GM12892 (cell line): Measurements from ENCODE around the gene ZMYND8.
"Not testable (repeated sequence)": the region's sequence is repeated elsewhere in the genome, so short reads cannot be mapped to it uniquely, and the experiment has no call there.

Experiments used
- DNase-seq: peaks from one replicate; pipeline ENCODE4 v3.0.0; 2011; ENCODE audit not compliant: insufficient read length
- FAIRE-seq: peaks from 2 replicates; lab custom pipeline; 2011; peaks lifted over from hg19 to GRCh38; lab: Jason Lieb, UNC
- POLR2A ChIP-seq: IDR thresholded peaks from 2 replicates; pipeline ENCODE4 v1.6.1; 2011; ENCODE audit warnings: low read depth, low read length, control low read depth
- POLR2AphosphoS5 ChIP-seq: IDR thresholded peaks from 2 replicates; pipeline ENCODE4 v1.6.1; 2011; ENCODE audit warnings: low read depth, low read length, control low read depth
- TAF1 ChIP-seq: IDR thresholded peaks from 2 replicates; pipeline ENCODE4 v1.6.1; 2011; ENCODE audit warnings: low read depth, mild to moderate bottlenecking, control low read depth, low read length, borderline replicate concordance

The ZMYND8 gene

DNA sequence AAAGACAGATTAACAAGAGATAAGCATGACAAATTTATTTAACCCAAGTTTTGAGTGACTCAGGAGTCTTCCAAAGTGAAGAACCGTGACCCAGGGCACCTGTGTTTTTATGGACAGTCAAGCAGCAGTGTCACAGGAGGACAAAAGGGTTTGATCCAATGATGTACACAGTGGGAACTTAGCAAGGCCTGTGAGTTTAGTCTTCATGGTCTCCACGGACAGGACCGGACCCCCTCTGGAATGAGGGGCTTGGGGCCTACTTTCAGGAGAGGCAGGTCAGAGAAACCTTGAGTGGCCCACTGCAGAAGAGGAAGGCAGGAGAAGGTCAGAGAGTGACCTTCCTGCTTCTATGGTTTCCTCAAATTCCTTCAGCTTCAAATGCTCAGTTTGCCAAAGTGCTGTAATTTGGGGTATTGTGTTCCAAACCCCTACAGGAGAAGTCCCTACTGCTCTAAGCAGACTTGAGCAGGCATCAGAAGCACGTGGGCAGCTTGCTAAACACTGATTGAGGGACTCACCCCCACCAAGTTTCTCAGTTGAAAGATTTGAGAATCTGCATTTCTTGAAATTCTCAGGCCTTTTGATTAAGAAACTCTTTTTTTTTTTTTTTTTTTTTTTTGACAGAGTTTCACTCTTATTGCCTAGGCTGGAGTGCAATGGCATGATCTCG, 26.4 kb upstream of the ZMYND8 start:
- no peak for TF ChIP-seq TAF1
- no peak for TF ChIP-seq POLR2A
- no peak for TF ChIP-seq POLR2AphosphoS5
- DNase-seq (no peak), FAIRE-seq (no peak)

DNA sequence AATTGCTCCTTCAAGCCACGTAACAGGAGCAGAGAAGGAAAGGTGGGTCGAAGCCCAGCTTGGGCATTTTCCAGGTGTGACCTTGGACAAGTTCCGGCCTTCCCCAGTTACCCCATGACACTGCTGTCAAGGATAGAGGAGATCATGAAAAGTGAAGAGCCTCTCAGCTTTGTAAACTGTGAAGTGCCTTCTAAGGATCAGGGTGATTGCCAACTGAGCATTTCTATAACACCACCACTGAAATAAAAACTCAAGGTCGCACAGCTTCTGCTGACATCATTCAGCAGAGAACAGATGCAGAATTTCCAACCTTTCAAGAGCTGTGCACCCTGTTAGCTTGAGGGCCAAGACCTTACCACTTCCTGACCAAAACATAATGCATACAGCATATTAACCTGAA, 24.0 kb upstream of the ZMYND8 start:
- DNase-seq (no peak), FAIRE-seq (no peak)
- TF ChIP-seq TAF1 (no peak), POLR2AphosphoS5 (no peak), POLR2A (no peak)

DNA sequence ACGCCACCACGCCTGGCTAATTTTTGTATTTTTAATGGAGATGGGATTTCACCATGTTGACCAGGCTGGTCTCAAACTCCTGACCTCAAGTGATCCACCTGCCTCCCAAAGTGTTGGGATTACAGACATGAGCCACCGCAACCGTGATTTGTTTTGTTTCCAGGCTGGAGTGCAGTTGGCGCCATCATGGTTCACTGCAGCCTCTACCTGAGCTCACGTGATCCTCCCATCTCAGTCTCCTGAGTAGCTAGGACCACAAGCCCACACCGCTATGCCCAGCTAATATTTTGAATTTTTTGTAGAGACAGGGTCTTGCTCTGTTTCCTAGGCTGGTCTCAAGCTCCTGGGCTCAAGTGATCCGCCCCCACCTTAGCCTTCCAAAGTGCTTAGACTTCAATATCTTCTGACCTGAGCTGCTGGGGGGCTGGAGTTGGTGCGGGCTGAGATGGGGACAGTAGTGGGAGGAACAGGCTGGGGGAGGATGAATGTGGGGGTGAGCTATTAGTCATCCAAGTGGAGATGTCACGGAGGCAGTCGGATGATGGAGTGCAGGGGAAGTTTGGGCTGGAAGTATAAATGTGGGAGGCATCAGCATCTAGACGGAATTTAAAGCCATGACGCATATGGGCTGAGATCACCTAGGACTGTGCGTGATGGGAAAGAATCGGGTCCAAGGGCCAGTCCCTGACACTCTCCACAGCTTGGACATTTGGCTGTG, 23.1 kb upstream of the ZMYND8 start:
- FAIRE-seq, result no peak
- TF ChIP-seq POLR2A, result no peak
- no peak for TF ChIP-seq TAF1
- no peak for TF ChIP-seq POLR2AphosphoS5
- no peak for DNase-seq

DNA sequence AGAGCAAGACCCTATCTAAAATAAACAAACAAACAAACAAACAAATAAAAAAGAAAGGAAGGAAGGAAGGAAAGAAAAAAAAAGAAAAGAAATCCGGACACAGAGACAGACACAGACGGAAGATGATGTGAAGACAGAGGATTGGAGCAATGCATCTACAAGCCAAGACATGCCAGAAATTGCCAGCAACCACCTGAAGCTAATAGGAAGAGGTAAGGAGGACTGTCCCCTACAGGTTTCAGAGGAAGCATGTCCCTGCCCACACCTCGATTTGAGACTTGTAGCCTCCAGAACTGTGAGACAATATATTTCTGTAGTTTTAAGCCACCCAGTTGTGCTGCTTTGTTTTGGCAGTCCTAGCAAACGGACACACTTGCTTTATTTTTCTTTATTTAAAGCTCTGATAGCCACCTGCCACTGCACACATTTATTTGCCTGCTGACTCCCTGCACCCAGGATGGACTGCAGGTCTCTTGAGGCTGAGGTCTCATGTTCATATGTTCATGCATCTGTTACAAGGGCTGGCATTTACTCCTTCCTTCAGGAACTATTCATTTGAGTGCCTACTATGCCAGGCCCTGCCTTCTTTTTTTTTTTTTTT, 20.7 kb upstream of the ZMYND8 start:
- DNase-seq (no peak), FAIRE-seq (no peak)
- no peak for TF ChIP-seq POLR2AphosphoS5
- no peak for TF ChIP-seq TAF1
- no peak for TF ChIP-seq POLR2A

DNA sequence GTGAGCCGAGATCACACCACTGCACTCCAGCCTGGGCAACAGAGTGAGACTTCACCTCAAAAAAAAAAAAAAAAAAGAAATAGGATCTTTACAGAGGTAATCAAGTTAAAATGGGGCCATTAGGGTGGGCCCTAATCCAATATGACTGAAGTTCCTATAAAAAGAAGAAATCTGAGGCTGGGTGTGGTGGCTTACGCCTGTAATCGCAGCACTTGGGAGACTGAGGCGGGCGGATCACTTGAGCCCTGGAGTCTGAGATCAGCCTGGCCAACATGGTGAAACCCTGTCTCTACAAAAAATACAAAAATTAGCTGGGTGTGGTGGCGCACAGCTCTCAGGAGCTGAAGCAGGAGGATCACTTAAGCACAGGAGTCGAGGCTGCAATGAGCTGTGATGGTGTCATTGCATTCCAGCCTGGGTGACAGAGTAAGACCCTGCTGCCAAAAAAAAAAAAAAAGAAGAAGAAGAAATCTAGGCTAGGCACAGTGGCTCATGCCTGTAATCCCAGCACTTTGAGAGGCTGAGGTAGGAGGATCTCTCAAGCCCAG, 19.7 kb upstream of the ZMYND8 start:
- not testable (repeated sequence) for FAIRE-seq, DNase-seq

DNA sequence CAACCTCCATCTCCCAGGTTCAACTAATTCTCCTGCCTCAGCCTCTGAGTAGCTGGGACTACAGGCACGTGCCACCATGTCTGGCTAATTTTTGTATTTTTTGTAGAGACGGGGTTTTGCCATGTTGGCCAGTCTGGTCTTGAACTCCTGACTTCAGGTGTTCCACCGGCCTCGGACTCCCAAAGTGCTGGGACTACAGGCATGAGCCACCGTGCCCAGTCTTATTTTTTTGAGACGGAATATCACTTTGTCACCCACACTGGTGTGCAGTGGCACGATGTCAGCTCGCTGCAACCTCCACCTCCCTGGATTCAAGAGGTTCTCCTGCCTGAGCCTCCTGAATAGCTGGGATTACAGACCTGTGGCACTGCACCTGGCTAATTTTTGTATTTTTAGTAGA, 17.6 kb upstream of the ZMYND8 start:
- not testable (repeated sequence) for FAIRE-seq, DNase-seq

DNA sequence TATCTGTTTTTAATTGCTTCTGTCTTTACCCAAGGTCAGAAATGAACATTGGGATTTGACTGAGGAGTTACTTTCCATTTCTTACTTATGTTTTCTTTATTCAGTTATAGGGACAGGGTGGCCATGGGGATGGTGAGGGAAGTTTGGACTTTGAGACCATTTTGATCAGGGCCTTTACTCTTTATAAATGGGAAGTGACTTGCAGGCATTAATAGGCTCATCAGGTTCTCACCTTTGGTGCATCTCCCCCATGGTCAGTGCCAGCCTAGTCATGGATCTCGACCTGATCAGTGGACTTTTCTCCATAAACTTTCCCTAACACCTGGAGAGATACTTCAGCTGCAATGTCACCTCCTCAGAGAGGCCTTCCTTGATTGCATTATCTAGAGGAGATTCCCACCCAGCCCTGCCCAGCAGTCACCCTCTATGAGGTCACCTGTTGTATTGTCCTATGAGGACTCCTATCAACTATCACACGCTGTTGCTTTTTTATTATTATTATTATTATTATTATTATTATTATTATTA, 16.8 kb upstream of the ZMYND8 start:
- no peak for FAIRE-seq
- TF ChIP-seq TAF1 (no peak), POLR2A (no peak), POLR2AphosphoS5 (no peak)
- DNase-seq, result no peak

DNA sequence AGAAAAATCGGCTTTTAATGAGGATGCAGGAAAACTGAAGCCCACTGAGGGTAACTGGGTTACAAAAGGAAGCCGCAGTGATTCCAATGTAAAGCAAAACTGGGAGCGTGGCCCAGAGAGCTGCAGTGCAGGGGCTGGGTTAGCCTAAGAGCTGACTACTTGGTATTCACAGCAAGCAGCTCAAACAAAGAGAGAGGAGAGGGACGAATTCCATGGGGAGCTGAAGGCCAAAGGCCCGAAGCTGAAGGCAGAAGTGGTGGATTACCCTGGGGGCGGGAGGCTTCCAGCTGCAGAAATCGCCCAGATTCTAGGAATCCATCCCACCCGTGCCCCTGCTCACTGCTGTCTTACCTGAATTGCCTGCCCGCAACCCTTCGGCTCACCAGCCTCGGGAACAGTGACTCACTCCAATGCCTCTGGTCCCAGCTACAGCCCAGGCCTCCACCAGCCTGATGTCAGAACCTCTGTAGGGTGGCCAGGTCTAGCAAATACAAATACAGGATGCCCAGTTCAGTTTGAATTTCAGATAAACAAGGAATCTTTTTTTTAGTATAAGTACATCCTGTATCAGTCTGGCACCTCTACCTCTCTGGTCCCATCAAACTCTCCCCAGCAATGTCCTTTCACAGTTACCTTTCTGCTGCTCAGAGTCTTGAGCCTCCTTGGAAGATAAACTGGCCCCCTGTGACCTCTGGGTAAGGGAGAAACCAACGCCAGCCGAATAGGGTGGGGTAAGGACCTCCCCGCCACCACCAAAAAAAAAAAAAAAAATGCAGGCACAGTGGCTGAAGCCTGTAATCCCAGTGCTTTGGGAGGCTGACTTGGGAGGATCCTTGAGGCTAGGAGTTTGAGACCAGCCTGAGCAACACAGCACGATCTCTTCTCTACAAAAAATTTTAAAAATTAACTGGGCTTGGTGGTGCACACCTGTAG, 14.6 kb upstream of the ZMYND8 start:
- FAIRE-seq, result no peak
- TF ChIP-seq POLR2A (no peak), TAF1 (no peak), POLR2AphosphoS5 (no peak)
- DNase-seq, result no peak

DNA sequence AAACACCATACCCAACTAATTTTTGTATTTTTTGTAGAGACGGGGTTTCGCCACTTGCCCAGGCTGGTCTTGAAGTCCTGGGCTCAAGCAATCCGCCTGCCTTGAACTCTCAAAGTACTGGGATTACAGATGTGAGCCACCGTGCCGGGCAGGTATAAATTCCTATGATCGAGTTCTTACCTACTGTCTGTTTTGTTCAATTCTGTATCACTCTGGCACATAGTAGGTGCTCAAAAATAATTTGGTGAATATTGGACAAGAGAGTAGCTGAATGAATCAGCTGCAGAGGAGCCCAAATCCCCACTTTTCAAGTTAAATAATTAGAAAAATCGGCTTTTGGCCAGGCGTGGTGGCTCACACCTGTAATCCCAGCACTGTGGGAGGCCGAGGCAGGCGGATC, 13.7 kb upstream of the ZMYND8 start:
- DNase-seq (no peak), FAIRE-seq (no peak)
- TF ChIP-seq POLR2A (no peak), TAF1 (no peak), POLR2AphosphoS5 (no peak)

DNA sequence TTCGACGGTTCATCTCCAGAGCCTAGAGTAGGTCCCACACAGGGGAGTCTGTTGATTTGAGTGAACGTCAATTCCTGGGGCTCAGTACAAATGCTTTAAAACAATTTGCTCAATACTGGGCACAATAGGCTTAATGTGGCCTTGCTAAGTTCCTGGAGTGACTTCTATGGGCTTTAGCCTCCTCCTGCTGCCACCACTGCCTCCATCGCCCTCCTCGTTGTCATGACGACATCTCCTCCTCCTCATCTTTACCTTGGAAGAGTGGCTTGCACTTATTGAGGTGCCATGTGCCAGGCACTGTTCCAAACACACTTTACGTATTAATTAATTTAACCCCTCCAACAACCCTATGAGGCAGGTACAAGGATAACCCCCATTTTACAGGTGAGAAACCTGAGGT, 11.8 kb upstream of the ZMYND8 start:
- DNase-seq (no peak), FAIRE-seq (no peak)
- TF ChIP-seq TAF1 (no peak), POLR2A (no peak), POLR2AphosphoS5 (no peak)

DNA sequence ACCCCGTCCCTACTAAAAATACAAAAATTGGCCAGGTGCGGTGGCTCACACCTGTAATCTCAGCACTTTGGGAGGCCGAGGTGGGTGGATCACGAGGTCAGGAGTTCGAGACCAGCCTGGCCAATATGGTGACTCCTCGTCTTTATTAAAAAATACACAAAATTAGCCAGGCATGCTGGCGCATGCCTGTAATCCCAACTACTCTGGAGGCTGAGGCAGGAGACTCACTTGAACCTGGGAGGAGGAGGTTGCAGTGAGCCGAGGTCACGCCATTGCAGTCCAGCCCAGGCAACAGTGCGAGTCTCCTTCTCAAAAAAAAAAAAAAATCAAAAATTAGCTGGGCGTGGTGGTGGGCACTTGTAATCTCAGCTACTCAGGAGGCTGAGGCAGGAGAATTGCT, 9.8 kb upstream of the ZMYND8 start:
- not testable (repeated sequence) for FAIRE-seq, DNase-seq
